Stimulated activated CD8-positive, alpha-beta memory T cell treated with anti-CD3 and anti-CD28 coated beads, Interleukin-7, amount 100 ng/mL, for 4 hours (primary cell): ENCODE measurements around the gene NACC2.
"Not testable (repeated sequence)": the region's sequence is repeated elsewhere in the genome, so short reads cannot be mapped to it uniquely, and the experiment has no call there.

Experiments used
- DNase-seq, 2 donors: peaks; one replicate each; pipeline ENCODE4 v3.0.0-alpha.2; 2020; ENCODE audit warnings: low read depth in 2 of 2

The NACC2 gene

GRCh38 chr9:136110082-136111061 is 15.3 kb upstream of the NACC2 start:
- DNase-seq, result no peak

GRCh38 chr9:136109351-136110081 is 14.4 kb upstream of the NACC2 start:
- peak; percentile 80 to 94 for DNase-seq

DNA sequence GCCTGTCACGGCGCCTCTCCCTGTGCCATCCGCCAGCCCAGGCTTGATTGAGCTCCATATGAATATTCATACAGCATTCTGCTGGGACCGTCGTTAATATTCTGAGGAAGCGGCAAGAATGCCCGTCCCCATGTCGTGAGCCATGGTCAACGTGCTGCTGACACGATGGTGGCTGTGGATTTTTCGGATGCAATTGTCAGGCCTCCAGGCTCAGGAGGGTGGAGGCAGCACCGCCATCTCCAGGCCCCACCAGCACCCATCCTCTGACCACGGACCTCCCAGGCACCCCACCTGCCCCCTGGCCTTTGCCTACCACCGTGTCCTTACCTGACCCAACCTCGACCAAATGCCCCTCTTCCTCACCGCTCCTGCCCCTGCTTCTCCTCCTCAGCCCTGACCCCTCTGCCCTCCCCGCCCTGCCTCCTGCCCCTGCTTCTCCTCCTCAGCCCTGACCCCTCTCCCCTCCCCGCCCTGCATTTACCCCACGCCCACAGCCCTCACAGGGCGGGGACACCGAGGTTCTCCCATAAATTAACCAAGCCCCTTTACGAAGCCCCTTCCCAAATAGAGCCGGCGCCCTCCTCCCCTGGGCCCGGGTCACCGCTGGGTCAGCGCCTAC is 13.7 kb upstream of the NACC2 start:
- no peak for DNase-seq

- no peak for DNase-seq
Observed at GRCh38 chr9:136107953-136108647, 13.0 kb upstream of the NACC2 start.

DNA sequence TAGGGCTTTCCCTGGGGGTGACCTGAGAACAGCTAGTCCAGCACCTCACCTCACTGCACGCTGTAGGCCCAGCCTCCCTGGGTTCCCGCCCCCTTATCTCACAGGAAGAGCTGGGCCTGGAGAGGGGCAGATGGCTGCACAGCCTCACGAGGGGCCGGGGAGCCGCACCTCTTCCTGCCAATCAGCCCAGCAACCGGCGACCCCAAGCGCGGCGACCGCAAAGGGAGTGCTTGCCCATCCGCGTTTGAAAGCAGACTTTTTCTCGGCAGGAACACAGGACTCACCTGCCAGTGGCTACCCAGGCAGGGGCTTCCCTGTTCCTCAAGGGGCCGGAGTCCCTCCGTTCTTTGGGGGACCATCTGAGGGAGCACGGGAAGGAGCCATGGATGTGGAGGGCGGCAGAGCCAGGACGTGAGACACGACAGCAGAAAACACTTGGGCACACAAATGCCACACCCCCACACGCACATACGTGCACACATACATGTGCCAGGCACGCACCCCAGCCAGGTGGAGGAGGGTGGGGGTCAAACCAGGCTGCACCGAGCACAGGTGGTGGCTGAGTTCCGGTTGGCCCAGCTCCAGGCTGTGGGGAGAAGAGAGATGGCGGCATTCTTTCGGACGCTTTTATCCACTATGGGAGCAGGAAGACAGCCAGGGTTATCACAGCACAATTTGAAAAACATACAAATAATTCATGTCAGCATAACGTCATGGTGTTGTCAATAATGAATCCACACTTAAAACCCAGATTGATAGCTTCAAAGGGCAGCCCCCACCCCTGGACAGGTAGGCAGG is 12.3 kb upstream of the NACC2 start:
- DNase-seq, result peak in 1 of 2 donors; percentile 43

- DNase-seq, result no peak
Observed at GRCh38 chr9:136105398-136106135, 10.5 kb upstream of the NACC2 start.

GRCh38 chr9:136104916-136105315 is 9.8 kb upstream of the NACC2 start:
- DNase-seq, result no peak

DNA sequence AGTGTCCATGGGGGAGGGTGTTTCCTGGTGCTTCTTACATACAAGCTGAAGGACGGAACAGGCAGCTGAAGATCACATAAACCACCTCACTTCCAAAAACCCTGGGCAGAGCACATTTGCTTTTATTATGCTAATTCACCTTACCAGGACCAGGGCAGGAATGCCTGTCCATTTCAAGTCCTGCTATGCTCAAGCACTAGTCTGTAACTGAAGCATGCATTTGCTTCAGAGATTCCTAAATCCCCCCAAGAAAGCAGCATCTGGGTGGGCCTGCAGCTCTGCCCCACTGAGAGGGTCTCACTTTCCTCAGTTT is 9.4 kb upstream of the NACC2 start:
- DNase-seq, result no peak

GRCh38 chr9:136103651-136104487 is 8.8 kb upstream of the NACC2 start:
- DNase-seq, result no peak

- DNase-seq, result not testable (repeated sequence)
Observed at GRCh38 chr9:136101615-136102074, 6.6 kb upstream of the NACC2 start.

GRCh38 chr9:136100700-136101614 is 5.9 kb upstream of the NACC2 start:
- DNase-seq, result no peak

- no peak for DNase-seq
Observed at GRCh38 chr9:136099542-136099941, 4.5 kb upstream of the NACC2 start.

- DNase-seq, result no peak
Observed at GRCh38 chr9:136098844-136099243, 3.8 kb upstream of the NACC2 start.

DNA sequence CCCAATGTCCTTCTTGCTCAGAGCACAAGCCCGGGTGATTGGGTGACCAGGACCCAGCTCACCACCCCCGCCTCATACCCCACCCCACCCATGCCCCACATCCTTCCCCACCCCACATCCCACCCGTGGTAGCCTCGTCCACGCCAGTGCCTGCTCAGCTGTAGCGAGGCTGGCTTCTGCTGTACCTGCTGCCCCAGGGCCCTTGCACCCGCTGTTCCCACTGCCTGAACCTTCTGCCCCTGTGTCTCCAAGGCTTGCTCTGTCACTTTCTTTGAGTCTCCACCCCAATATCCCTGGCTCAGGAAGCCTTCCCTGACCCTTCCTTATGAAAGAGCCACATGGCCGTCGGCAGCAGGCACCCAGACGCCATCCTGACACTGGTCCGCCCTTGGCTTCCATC is 3.1 kb upstream of the NACC2 start:
- DNase-seq, result no peak

DNA sequence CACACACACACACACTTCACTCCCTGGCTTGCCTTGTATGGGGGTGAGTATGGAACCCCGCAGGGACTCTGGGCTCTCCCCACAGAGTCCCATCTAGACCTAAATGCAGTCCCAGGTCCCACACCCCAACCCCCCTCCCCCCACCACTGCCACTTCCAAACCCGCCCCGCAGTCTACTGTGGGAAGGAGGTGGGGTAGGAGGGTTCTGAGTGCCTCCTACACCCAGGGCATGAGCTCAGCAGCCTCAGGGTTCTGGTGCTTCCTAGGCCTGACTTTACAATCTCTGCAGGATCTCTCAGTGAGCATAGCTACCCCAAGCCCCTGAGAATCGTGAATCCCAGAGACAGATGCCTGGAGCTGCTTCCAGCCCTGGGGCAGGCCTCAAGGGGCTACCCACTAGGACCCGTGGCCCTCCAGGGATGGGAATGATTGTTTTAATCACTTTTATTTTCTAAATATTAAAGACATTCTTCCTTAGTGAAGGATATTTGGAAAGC is 1.5 kb upstream of the NACC2 start:
- no peak for DNase-seq

DNA sequence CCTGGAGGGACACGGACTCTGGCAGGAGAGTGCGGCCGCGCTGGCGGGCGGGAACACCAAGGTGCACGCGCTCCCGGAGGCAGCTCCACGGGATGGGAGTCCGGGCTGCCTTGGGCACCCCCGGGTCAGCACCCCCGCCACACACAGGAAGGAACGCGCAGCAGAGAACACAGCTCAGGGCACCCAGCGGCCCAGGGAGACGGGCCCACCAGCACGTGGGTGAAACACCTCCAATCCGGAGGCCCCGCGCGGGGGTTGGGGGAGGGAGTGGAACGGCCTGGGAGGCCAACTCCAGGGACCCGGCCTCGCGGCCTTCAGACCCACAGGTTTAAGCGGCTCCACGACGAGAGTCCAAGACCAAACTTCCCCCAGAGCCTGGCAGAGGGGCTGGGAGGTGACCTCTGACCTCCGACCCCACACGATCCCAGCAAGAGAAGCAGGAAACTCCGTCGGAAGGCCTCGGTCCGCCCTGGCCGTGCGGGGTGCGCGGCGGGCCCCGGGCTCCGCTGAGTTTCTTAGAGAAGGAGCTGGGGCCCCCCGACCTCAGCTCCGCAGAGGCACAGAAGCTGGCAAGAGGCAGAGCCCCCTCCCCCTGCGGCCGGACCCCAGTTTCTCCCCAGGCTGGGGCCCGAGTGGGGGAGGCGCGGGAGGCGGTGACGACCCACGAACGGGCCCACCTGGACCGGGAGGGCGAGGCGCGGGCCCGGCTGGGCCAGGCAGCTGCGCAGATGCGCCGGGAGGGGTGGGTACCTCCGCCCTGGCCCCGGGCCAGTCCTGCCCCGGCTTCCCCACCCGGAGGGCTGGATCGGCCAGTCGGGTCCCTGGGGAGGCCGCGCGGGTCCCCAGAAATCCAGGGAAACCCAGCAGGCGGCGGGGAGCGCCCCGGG is 851 bp downstream of the NACC2 start:
- peak in 1 of 2 donors; percentile 66 for DNase-seq

GRCh38 chr9:136093346-136093986 is 1.6 kb downstream of the NACC2 start:
- no peak for DNase-seq
